T-cell (primary cell): ENCODE measurements around the gene WASHC2A. TPM values are rescaled to one million over a fixed set of nuclear protein-coding genes. Genes with fewer than 3 reads are reported as not detected.
"Not testable (repeated sequence)": the region's sequence is repeated elsewhere in the genome, so short reads cannot be mapped to it uniquely, and the experiment has no call there.

Experiments used
- ATAC-seq, 4 experiments: fragments of 200-7000 bp in 3 of 4; fragments of 150-1000 bp in 1 of 4; cut with Tn5 transposase; replicated peaks in 1 of 4; 1 replicate in 3 of 4; 2 replicates in 1 of 4; pipeline ENCODE4 v1.10.0; 2021; ENCODE audit warnings: moderate library complexity in 3 of 4, mild to moderate bottlenecking in 2 of 4, moderate number of reproducible peaks in 1 of 4
- CTCF ChIA-PET, 2 donors: fragments of 300-600 bp; sonication (Branson Sonifier 250); formaldehyde crosslinking; loops; one replicate each; lab custom pipeline; 2022; ENCODE audit warnings: antibody characterized with exemption in 2 of 2; lab: Charles Lee
- POLR2A ChIA-PET, 2 donors: fragments of 300-600 bp; sonication (Branson Sonifier 250); formaldehyde crosslinking; loops; one replicate each; lab custom pipeline; 2022; ENCODE audit warnings: antibody characterized with exemption in 2 of 2; lab: Charles Lee
- DNase-seq, 35 experiments: peaks; one replicate each; pipeline versions ENCODE4 v3.0.0 to v3.0.0-alpha.2; 2013 to 2023
- H3K27ac ChIP-seq: one replicate; pipeline ENCODE4 v1.5.1; 2013; ENCODE audit warnings: low read length
- H3K27me3 ChIP-seq, 2 experiments: replicated peaks in 1 of 2; 1 replicate in 1 of 2; 2 replicates in 1 of 2; pipeline versions ENCODE4 v1.6.1 to v1.7.0; 2013; ENCODE audit warnings: low read length in 1 of 2, mixed read lengths in 1 of 2; ENCODE audit not compliant: control insufficient read depth in 2 of 2, insufficient read depth in 2 of 2; ENCODE audit errors: extremely low read depth in 1 of 2
- H3K36me3 ChIP-seq, 2 donors: 1 replicate in 1 of 2; 2 replicates in 1 of 2; pipeline versions ENCODE4 v1.6.1 to v1.7.0; 2013; ENCODE audit warnings: low read length in 1 of 2; ENCODE audit not compliant: control insufficient read depth in 2 of 2, insufficient read depth in 1 of 2; ENCODE audit errors: extremely low read depth in 1 of 2
- H3K4me1 ChIP-seq, 2 experiments: 1 replicate in 1 of 2; 2 replicates in 1 of 2; pipeline versions ENCODE4 v1.6.1 to v1.7.0; 2013; ENCODE audit warnings: low read length in 2 of 2, mixed read lengths in 1 of 2; ENCODE audit not compliant: insufficient read depth in 2 of 2, control insufficient read depth in 1 of 2; ENCODE audit errors: extremely low read depth in 1 of 2
- H3K4me3 ChIP-seq, 2 donors: 1 replicate in 1 of 2; 2 replicates in 1 of 2; pipeline versions ENCODE4 v1.5.1 to v1.7.0; 2013; ENCODE audit warnings: mild to moderate bottlenecking in 2 of 2, low read length in 1 of 2, moderate library complexity in 1 of 2; ENCODE audit not compliant: control insufficient read depth in 1 of 2; ENCODE audit errors: extremely low read depth in 1 of 2
- H3K9me3 ChIP-seq: 2 replicates; pipeline ENCODE4 v1.7.0; 2013
- H3K27ac Mint-ChIP-seq, 2 donors: one replicate each; pipeline ENCODE4 v1.8.0; 2020 to 2021; ENCODE audit warnings: mild to moderate bottlenecking in 2 of 2, mixed read lengths in 2 of 2
- H3K27me3 Mint-ChIP-seq, 2 donors: one replicate each; pipeline ENCODE4 v1.8.0; 2021 to 2022; ENCODE audit warnings: mixed read lengths in 2 of 2
- H3K36me3 Mint-ChIP-seq: one replicate; pipeline ENCODE4 v1.8.0; 2021; ENCODE audit warnings: mixed read lengths
- H3K4me1 Mint-ChIP-seq, 3 donors: one replicate each; pipeline ENCODE4 v1.8.0; 2020 to 2022; ENCODE audit warnings: mixed read lengths in 3 of 3, mild to moderate bottlenecking in 1 of 3
- H3K4me3 Mint-ChIP-seq, 3 donors: one replicate each; pipeline ENCODE4 v1.8.0; 2020 to 2022; ENCODE audit warnings: mild to moderate bottlenecking in 3 of 3, mixed read lengths in 3 of 3, moderate library complexity in 3 of 3
- H3K9me3 Mint-ChIP-seq, 3 donors: one replicate each; pipeline ENCODE4 v1.8.0; 2020 to 2022; ENCODE audit warnings: mixed read lengths in 3 of 3
- WGBS: methylation state at CpG from one replicate; pipeline ENCODE4 v1.1.5; 2013; ENCODE audit warnings: missing lambda C conversion rate; ENCODE audit not compliant: insufficient coverage; 5-methylcytosine and 5-hydroxymethylcytosine counted together
- total RNA-seq, 35 experiments: library from RNA in 6 of 35; stranded (reverse) in 6 of 35; fragments of 120-200 nt in 1 of 35; gene quantifications; one replicate each; pipeline versions ENCODE4 v1.2.1 to v1.2.4 and lab custom pipeline; 2013 to 2026

WASHC2A gene
- total RNA-seq, 5 donors from 2014 or later (not counting 1 experiment from before 2014, with no cell fraction given): 46.2 to 62.6 (median 55.3) TPM

DNA sequence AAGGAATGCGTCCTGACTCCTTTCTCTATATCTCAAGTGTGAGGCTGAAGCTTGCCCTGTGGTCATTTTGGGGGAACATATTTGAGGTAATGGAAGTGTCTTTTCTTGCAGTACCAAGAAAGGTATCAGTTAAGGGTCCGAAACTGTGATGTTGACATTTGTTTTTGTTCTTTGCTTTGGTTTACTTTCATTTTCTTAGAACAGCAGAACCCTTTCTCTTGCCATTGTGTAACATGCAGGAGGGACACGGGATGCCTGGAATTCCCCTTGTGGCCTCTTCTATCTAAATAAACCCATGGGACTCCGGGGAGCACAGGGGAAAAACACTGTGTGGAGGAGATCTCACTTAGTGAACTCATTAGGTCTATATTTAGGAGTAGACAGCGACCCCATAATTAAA is 34.5 kb downstream of the WASHC2A start:
- H3K27ac Mint-ChIP-seq, H3K9me3 Mint-ChIP-seq, H3K4me3 ChIP-seq, POLR2A ChIA-PET, ATAC-seq, CTCF ChIA-PET, H3K4me3 Mint-ChIP-seq, H3K4me1 ChIP-seq, H3K9me3 ChIP-seq, H3K27me3 ChIP-seq, DNase-seq, H3K27me3 Mint-ChIP-seq, H3K4me1 Mint-ChIP-seq, H3K27ac ChIP-seq: not testable (repeated sequence)
- WGBS: no CpG with 5 or more reads among the region's 5 CpGs
- peaks cover 24% of the 10 kb centered on the region for H3K36me3 Mint-ChIP-seq
- peaks cover 0 to 13% of the 10 kb centered on the region in 2 donors for H3K36me3 ChIP-seq

DNA sequence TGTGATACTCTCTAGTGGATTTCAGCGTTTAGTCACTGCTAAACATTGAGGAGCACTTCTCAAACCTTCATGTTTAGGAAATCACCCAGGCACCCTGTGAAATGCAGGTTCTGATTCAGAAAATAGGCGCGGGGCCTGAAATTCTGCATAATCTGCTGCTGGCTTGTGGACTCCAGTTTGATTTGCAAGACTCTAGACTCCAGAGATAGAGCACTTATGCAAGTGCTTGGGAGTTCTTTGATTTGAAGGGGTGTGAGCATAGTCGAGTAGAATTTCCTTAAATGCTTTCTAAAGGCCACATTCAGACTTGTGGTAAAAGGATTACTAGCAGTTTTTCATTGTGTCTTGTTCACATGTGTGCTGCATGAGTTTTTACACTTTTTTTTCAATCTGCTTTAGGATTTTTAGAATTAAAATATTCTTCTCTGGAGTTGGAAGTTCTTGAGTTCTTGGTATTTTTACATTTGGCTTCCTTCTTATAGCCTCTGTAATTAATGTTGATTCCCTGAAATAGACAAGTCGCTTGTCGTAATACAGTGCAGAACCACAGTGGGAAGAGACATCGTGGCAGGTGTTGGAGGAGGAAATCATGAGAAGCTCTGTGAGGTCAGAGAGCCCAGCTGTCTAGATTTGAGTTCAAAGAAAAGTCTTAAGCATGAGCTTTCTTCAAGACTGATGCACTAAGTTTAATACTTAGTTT is 41.4 kb downstream of the WASHC2A start:
- ATAC-seq, H3K27ac ChIP-seq, H3K4me3 ChIP-seq, H3K9me3 ChIP-seq, CTCF ChIA-PET, H3K27ac Mint-ChIP-seq, H3K4me1 ChIP-seq, H3K27me3 ChIP-seq, DNase-seq, H3K4me3 Mint-ChIP-seq, H3K9me3 Mint-ChIP-seq, H3K36me3 ChIP-seq, POLR2A ChIA-PET, H3K4me1 Mint-ChIP-seq, H3K27me3 Mint-ChIP-seq: not testable (repeated sequence)
- peaks cover 16% of the 10 kb centered on the region for H3K36me3 Mint-ChIP-seq
- 100% methylated on average over 2 of the region's 7 CpGs for WGBS

DNA sequence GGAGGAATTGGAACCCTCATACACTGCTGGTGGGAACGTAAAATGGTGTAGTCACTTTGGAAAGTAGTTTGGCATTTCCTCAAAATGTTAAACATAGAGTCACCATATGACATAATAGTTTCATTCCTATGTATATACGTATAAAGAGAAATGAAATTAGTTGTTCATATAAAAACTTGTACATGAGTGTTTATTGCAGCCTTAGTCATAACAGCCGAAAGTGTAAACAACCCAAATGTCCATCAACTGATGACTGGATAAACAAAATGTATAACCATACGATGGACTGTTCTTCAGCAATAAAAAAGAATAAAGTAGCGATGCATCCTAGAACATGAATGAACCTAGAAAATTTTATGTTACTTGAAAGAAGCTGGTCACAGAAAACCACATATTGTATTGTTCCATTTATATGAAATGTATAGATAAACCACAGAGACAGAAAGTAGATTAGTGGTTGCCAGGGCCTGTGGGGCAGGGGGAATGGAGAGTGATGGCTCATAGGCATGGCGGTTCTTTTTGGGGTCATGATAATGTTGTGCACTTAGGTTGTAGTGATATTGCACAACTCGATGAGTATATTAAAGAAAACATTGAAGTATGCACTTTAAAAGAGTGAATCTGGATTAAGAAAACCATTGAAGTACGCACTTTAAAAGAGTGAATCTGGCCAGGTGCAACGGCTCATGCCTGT is 44.8 kb downstream of the WASHC2A start:
- POLR2A ChIA-PET, H3K4me1 ChIP-seq, H3K27ac Mint-ChIP-seq, H3K27me3 ChIP-seq, H3K27me3 Mint-ChIP-seq, H3K9me3 Mint-ChIP-seq, H3K9me3 ChIP-seq, H3K4me3 Mint-ChIP-seq, H3K36me3 ChIP-seq, DNase-seq, H3K4me3 ChIP-seq, CTCF ChIA-PET, ATAC-seq, H3K4me1 Mint-ChIP-seq, H3K27ac ChIP-seq: not testable (repeated sequence)
- WGBS: no CpG with 5 or more reads among the region's 9 CpGs
- peaks cover 13% of the 10 kb centered on the region for H3K36me3 Mint-ChIP-seq

DNA sequence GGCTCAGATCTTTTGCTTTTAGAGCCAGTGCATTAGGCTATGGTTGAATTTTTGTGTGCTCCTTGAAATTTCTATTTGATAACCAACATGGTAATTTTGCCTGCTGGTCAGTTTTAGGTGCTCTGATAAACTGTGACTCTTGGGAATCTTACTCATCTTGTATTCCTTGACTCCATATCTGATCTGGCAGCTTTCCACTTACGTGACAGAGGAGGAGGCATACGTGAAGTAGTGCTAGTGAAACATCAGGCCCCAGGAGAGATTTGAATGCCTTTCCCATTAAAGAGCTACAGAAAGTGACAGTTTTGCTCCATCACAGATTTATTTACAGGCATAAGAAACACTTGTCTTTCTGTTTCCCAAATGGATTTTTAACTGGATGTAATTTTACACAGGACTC is 59.0 kb downstream of the WASHC2A start:
- H3K36me3 ChIP-seq, H3K27ac ChIP-seq, H3K4me1 Mint-ChIP-seq, ATAC-seq, H3K27me3 Mint-ChIP-seq, H3K27me3 ChIP-seq, H3K4me1 ChIP-seq, CTCF ChIA-PET, H3K4me3 ChIP-seq, H3K27ac Mint-ChIP-seq, H3K9me3 ChIP-seq, DNase-seq, H3K9me3 Mint-ChIP-seq, H3K4me3 Mint-ChIP-seq, POLR2A ChIA-PET: not testable (repeated sequence)
- WGBS: no CpG with 5 or more reads among the region's 2 CpGs
- peaks cover 36% of the 10 kb centered on the region for H3K36me3 Mint-ChIP-seq

DNA sequence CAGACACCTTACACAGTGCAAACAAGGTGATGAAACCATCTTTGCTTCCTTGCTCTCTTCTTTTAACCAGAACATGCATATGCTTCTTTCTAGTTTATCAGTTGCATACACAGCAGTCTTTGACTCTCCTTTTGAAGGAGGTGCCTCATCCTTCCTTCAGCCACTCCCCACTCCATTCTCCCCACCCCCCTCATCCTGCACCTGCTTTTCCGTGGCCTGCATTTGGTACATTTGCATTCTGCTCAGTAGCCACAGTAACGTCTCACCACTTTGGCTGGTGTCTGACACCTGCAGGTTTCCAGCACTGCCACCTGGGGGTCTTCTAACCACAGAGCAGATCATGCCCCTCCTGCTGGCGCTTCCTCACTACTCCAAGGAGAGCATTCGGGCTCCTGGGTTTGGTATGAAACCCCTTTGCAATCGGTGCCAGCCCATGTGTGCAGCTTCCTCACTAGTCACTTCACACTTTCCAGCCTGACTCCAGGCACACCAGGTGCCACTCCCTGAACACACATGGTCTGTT is 60.1 kb downstream of the WASHC2A start:
- H3K27ac Mint-ChIP-seq, H3K4me3 Mint-ChIP-seq, CTCF ChIA-PET, H3K4me1 ChIP-seq, H3K27ac ChIP-seq, H3K4me3 ChIP-seq, H3K9me3 ChIP-seq, H3K4me1 Mint-ChIP-seq, ATAC-seq, H3K27me3 ChIP-seq, H3K27me3 Mint-ChIP-seq, POLR2A ChIA-PET, DNase-seq, H3K9me3 Mint-ChIP-seq: not testable (repeated sequence)
- H3K36me3 Mint-ChIP-seq: peaks cover 46% of the 10 kb centered on the region
- peaks cover 0 to 11% of the 10 kb centered on the region in 2 donors for H3K36me3 ChIP-seq
- no CpG with 5 or more reads among the region's 5 CpGs for WGBS

DNA sequence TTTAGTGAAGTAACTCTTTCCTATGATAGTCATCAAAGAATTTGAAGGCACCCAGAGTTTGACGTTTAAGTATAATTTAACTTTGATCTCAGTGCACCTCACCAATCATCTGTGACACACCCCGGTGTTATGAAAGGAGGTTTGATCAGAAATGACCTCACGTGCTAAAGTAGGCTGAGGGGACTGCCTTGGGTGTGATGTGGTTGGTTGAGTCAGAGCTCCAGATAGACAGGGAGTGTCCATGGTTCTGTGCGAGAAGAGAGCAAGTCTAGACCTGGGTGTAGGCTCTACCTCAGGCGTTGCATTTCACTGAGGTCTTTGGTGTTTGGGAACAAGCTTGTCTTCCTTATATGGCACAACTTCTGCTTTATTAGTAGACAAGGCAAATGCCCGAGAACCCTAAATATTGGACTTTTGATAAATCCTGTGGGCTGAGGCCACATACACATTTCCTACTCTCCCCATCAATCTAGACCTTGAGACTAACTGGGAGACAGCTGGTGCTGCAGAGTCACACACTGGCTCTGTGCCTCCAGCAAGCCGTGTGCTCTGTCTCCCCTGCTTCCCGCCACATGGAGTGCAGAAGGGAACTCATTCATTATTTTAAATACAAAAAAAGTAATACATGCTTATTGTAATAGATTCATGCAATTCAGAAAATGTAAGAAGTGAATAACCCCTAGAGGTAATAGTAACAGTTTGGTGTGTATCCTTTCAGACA is 63.7 kb downstream of the WASHC2A start:
- H3K4me1 ChIP-seq, DNase-seq, H3K9me3 Mint-ChIP-seq, H3K27ac ChIP-seq, CTCF ChIA-PET, H3K27me3 Mint-ChIP-seq, H3K4me3 ChIP-seq, H3K4me1 Mint-ChIP-seq, ATAC-seq, H3K9me3 ChIP-seq, H3K4me3 Mint-ChIP-seq, H3K27me3 ChIP-seq, POLR2A ChIA-PET, H3K27ac Mint-ChIP-seq: not testable (repeated sequence)
- H3K36me3 Mint-ChIP-seq: peaks cover 61% of the 10 kb centered on the region
- peaks cover 0 to 11% of the 10 kb centered on the region in 2 donors for H3K36me3 ChIP-seq
- WGBS: no CpG with 5 or more reads among the region's 8 CpGs
